ENCODE data around the gene VWC2L.

Gene VWC2L

GRCh38 chr2:214492608-214493007, 81.8 kb downstream of the VWC2L start:
- H3K4me2 ChIP-seq (ENCODE audit: low read length, poor library complexity, severe bottlenecking) = no peak overlapping the region
- H4K91ac ChIP-seq (ENCODE audit: low read length) = no peak overlapping the region
- no peaks in the 10 kb centered on the region for H3K79me1 ChIP-seq (replicated peaks; ENCODE audit: low read length, poor library complexity, severe bottlenecking)
- H3K36me3 ChIP-seq (ENCODE audit: control insufficient read depth in 1 of 2, insufficient read depth in 2 of 2, low read depth in 1 of 2, low read length in 2 of 2) = no peaks in the 10 kb centered on the region
- H3K23ac ChIP-seq (ENCODE audit: low read length in 2 of 2) = no peak overlapping the region
- H2BK120ac ChIP-seq (ENCODE audit: low read depth, low read length) = no peak overlapping the region
- DNase-seq = no peak
- no peak overlapping the region for H3K4ac ChIP-seq (ENCODE audit: low read depth in 1 of 2, low read length in 2 of 2)
- no peak overlapping the region for H3K18ac ChIP-seq (ENCODE audit: low read depth in 1 of 2, low read length in 2 of 2)
- no peaks in the 10 kb centered on the region for H3K4me1 ChIP-seq (ENCODE audit: control insufficient read depth, insufficient read depth, low read depth, low read length)
- no peak overlapping the region for H2AK5ac ChIP-seq (ENCODE audit: low read length, severe bottlenecking)
- H3K27me3 ChIP-seq (ENCODE audit: control insufficient read depth in 1 of 2, insufficient read depth in 1 of 2, low read length in 2 of 2) = no peaks in the 10 kb centered on the region
- no peak overlapping the region for H3K27ac ChIP-seq (ENCODE audit: low read length, poor library complexity, severe bottlenecking)
- H4K8ac ChIP-seq (ENCODE audit: low read length) = no peak overlapping the region
- H2BK12ac ChIP-seq (ENCODE audit: low read length in 2 of 2) = no peak overlapping the region
- no peak overlapping the region for H2BK5ac ChIP-seq (ENCODE audit: low read depth, low read length, poor library complexity, severe bottlenecking)
- H3K9me3 ChIP-seq (ENCODE audit: control insufficient read depth, low read length) = peaks cover 6% of the 10 kb centered on the region
- no peak overlapping the region for H3K9ac ChIP-seq (ENCODE audit: low read length)
- H2BK15ac ChIP-seq (ENCODE audit: low read depth, poor library complexity, severe bottlenecking) = no peak overlapping the region
- H2AFZ ChIP-seq (ENCODE audit: low read depth, low read length) = no peak overlapping the region
- no peak overlapping the region for H3K14ac ChIP-seq (ENCODE audit: low read length in 2 of 2)
- H3K4me3 ChIP-seq (ENCODE audit: insufficient read depth in 1 of 2, low read depth in 1 of 2, low read length in 2 of 2) = no peak overlapping the region
- WGBS = no CpG with 5 or more reads among the region's 2 CpGs

GRCh38 chr2:214497489-214497888, 86.6 kb downstream of the VWC2L start:
- Histone ChIP-seq H4K91ac (ENCODE audit: low read length) (no peak overlapping the region), H3K18ac (ENCODE audit: low read depth in 1 of 2, low read length in 2 of 2) (no peak overlapping the region), H3K23ac (ENCODE audit: low read length in 2 of 2) (no peak overlapping the region), H3K27me3 (ENCODE audit: control insufficient read depth in 1 of 2, insufficient read depth in 1 of 2, low read length in 2 of 2) (no peaks in the 10 kb centered on the region), H2BK12ac (ENCODE audit: low read length in 2 of 2) (no peak overlapping the region), H3K4me2 (ENCODE audit: low read length, poor library complexity, severe bottlenecking) (no peak overlapping the region), H3K36me3 (ENCODE audit: control insufficient read depth in 1 of 2, insufficient read depth in 2 of 2, low read depth in 1 of 2, low read length in 2 of 2) (no peaks in the 10 kb centered on the region), H3K14ac (ENCODE audit: low read length in 2 of 2) (no peak overlapping the region), H3K79me1 (replicated peaks; ENCODE audit: low read length, poor library complexity, severe bottlenecking) (no peaks in the 10 kb centered on the region), H2AFZ (ENCODE audit: low read depth, low read length) (no peak overlapping the region), H4K8ac (ENCODE audit: low read length) (no peak overlapping the region), H3K9me3 (ENCODE audit: control insufficient read depth, low read length) (peaks cover 4% of the 10 kb centered on the region), H2BK15ac (ENCODE audit: low read depth, poor library complexity, severe bottlenecking) (no peak overlapping the region), H3K27ac (ENCODE audit: low read length, poor library complexity, severe bottlenecking) (no peak overlapping the region), H3K4me3 (ENCODE audit: insufficient read depth in 1 of 2, low read depth in 1 of 2, low read length in 2 of 2) (no peak overlapping the region), H3K9ac (ENCODE audit: low read length) (no peak overlapping the region), H3K4ac (ENCODE audit: low read depth in 1 of 2, low read length in 2 of 2) (no peak overlapping the region), H2BK120ac (ENCODE audit: low read depth, low read length) (no peak overlapping the region), H3K4me1 (ENCODE audit: control insufficient read depth, insufficient read depth, low read depth, low read length) (no peaks in the 10 kb centered on the region), H2AK5ac (ENCODE audit: low read length, severe bottlenecking) (no peak overlapping the region), H2BK5ac (ENCODE audit: low read depth, low read length, poor library complexity, severe bottlenecking) (no peak overlapping the region)
- DNase-seq = no peak
- WGBS = 81% methylated on average over 2 of the region's 3 CpGs

DNA sequence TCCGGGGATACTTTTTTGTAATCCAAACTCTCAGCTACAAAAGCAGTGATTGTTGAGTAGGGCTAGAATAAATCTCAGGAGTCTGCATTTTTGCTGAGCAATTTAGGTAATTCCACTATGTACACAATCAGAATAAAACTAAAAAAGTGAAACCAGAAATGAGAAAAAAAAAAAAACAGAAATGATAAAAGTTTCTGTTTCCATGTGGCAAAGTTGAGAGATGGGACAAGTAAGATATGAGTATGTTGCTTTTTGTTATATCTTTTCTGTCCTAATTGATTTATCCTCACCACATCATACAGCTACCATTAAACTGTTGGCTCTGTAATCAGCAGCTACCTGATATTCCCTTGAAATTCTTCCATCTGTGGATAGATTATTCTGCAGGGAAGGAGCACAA, 92.7 kb downstream of the VWC2L start:
- Histone ChIP-seq H2BK15ac (ENCODE audit: low read depth, poor library complexity, severe bottlenecking) (no peak overlapping the region), H3K4me2 (ENCODE audit: low read length, poor library complexity, severe bottlenecking) (no peak overlapping the region), H3K79me1 (replicated peaks; ENCODE audit: low read length, poor library complexity, severe bottlenecking) (no peaks in the 10 kb centered on the region), H3K4me1 (ENCODE audit: control insufficient read depth, insufficient read depth, low read depth, low read length) (no peaks in the 10 kb centered on the region), H3K4me3 (ENCODE audit: insufficient read depth in 1 of 2, low read depth in 1 of 2, low read length in 2 of 2) (no peak overlapping the region), H3K9me3 (ENCODE audit: control insufficient read depth, low read length) (no peaks in the 10 kb centered on the region), H3K23ac (ENCODE audit: low read length in 2 of 2) (no peak overlapping the region), H4K91ac (ENCODE audit: low read length) (no peak overlapping the region), H3K36me3 (ENCODE audit: control insufficient read depth in 1 of 2, insufficient read depth in 2 of 2, low read depth in 1 of 2, low read length in 2 of 2) (no peaks in the 10 kb centered on the region), H2BK12ac (ENCODE audit: low read length in 2 of 2) (no peak overlapping the region), H3K27me3 (ENCODE audit: control insufficient read depth in 1 of 2, insufficient read depth in 1 of 2, low read length in 2 of 2) (no peaks in the 10 kb centered on the region), H2AFZ (ENCODE audit: low read depth, low read length) (no peak overlapping the region), H3K9ac (ENCODE audit: low read length) (no peak overlapping the region), H2BK5ac (ENCODE audit: low read depth, low read length, poor library complexity, severe bottlenecking) (no peak overlapping the region), H3K27ac (ENCODE audit: low read length, poor library complexity, severe bottlenecking) (no peak overlapping the region), H2BK120ac (ENCODE audit: low read depth, low read length) (no peak overlapping the region), H4K8ac (ENCODE audit: low read length) (no peak overlapping the region), H3K18ac (ENCODE audit: low read depth in 1 of 2, low read length in 2 of 2) (no peak overlapping the region), H2AK5ac (ENCODE audit: low read length, severe bottlenecking) (no peak overlapping the region), H3K14ac (ENCODE audit: low read length in 2 of 2) (no peak overlapping the region), H3K4ac (ENCODE audit: low read depth in 1 of 2, low read length in 2 of 2) (no peak overlapping the region)
- no CpG with 5 or more reads among the region's 1 CpG for WGBS
- no peak for DNase-seq

- no peak overlapping the region for H4K8ac ChIP-seq (ENCODE audit: low read length)
- no peaks in the 10 kb centered on the region for H3K36me3 ChIP-seq (ENCODE audit: control insufficient read depth in 1 of 2, insufficient read depth in 2 of 2, low read depth in 1 of 2, low read length in 2 of 2)
- no peaks in the 10 kb centered on the region for H3K27me3 ChIP-seq (ENCODE audit: control insufficient read depth in 1 of 2, insufficient read depth in 1 of 2, low read length in 2 of 2)
- peak; percentile 6 for DNase-seq
- H3K4me1 ChIP-seq (ENCODE audit: control insufficient read depth, insufficient read depth, low read depth, low read length) = no peaks in the 10 kb centered on the region
- no peak overlapping the region for H3K27ac ChIP-seq (ENCODE audit: low read length, poor library complexity, severe bottlenecking)
- H2BK12ac ChIP-seq (ENCODE audit: low read length in 2 of 2) = no peak overlapping the region
- 85% methylated on average over 8 of the region's 8 CpGs for WGBS
- H3K23ac ChIP-seq (ENCODE audit: low read length in 2 of 2) = no peak overlapping the region
- H2AFZ ChIP-seq (ENCODE audit: low read depth, low read length) = no peak overlapping the region
- H3K18ac ChIP-seq (ENCODE audit: low read depth in 1 of 2, low read length in 2 of 2) = no peak overlapping the region
- H3K4ac ChIP-seq (ENCODE audit: low read depth in 1 of 2, low read length in 2 of 2) = no peak overlapping the region
- peak overlapping the region; percentile 48 for H2BK15ac ChIP-seq (ENCODE audit: low read depth, poor library complexity, severe bottlenecking)
- no peaks in the 10 kb centered on the region for H3K9me3 ChIP-seq (ENCODE audit: control insufficient read depth, low read length)
- H3K9ac ChIP-seq (ENCODE audit: low read length) = no peak overlapping the region
- H2BK120ac ChIP-seq (ENCODE audit: low read depth, low read length) = no peak overlapping the region
- H4K91ac ChIP-seq (ENCODE audit: low read length) = no peak overlapping the region
- H2BK5ac ChIP-seq (ENCODE audit: low read depth, low read length, poor library complexity, severe bottlenecking) = no peak overlapping the region
- no peak overlapping the region for H3K4me3 ChIP-seq (ENCODE audit: insufficient read depth in 1 of 2, low read depth in 1 of 2, low read length in 2 of 2)
- H2AK5ac ChIP-seq (ENCODE audit: low read length, severe bottlenecking) = no peak overlapping the region
- no peak overlapping the region for H3K4me2 ChIP-seq (ENCODE audit: low read length, poor library complexity, severe bottlenecking)
- no peaks in the 10 kb centered on the region for H3K79me1 ChIP-seq (replicated peaks; ENCODE audit: low read length, poor library complexity, severe bottlenecking)
- H3K14ac ChIP-seq (ENCODE audit: low read length in 2 of 2) = no peak overlapping the region
Measured at GRCh38 chr2:214504599-214505376, 93.9 kb downstream of the VWC2L start.

Measured in mesenchymal stem cell (in vitro differentiated cells and primary cell).